ENCODE measurements around the gene MRPS18C. TPM values are rescaled to one million over a fixed set of nuclear protein-coding genes. Genes with fewer than 3 reads are reported as not detected.
A peak's percentile ranks its signal among the peaks of the same experiment; 100 is the strongest.

The MRPS18C gene
- 51.7 TPM for polyA plus RNA-seq (2012; ENCODE audit: low read depth, missing spikeins)

GRCh38 chr4:83455281-83456183 lies at the start of gene MRPS18C, which contains the start of gene HELQ:
MRPS18C (plus strand) TSS chr4:83456058; CDS start chr4:83456078, 20 bp downstream.
HELQ (minus strand) TSS chr4:83455823; CDS start chr4:83455693, 130 bp downstream.
- FAIRE-seq, result peak; percentile 100
- TF ChIP-seq POLR2A (IDR thresholded peaks at IDR 0.05; ENCODE audit: low read depth, low read length) (peak; percentile 98), POU2F2 (IDR thresholded peaks at IDR 0.05; ENCODE audit: low read depth, low read length) (peak; percentile 78), SPI1 (IDR thresholded peaks at IDR 0.05; ENCODE audit: low read depth, low read length) (peak; percentile 77), PAX5 (IDR thresholded peaks at IDR 0.05; ENCODE audit: insufficient read depth, low read length, severe bottlenecking) (no peak), TAF1 (IDR thresholded peaks at IDR 0.05; ENCODE audit: low read depth, low read length) (peak; percentile 95), POLR2AphosphoS5 (IDR thresholded peaks at IDR 0.05; ENCODE audit: low read depth, low read length) (peak; percentile 97)
- DNase-seq (ENCODE audit: insufficient read length, low spot score), result peak; percentile 65

GRCh38 chr4:83408908-83409307 lies 47.0 kb upstream of the MRPS18C start:
- no peak for TF ChIP-seq SPI1 (IDR thresholded peaks at IDR 0.05; ENCODE audit: low read depth, low read length)
- TF ChIP-seq POLR2AphosphoS5 (IDR thresholded peaks at IDR 0.05; ENCODE audit: low read depth, low read length), result no peak
- TF ChIP-seq POU2F2 (IDR thresholded peaks at IDR 0.05; ENCODE audit: low read depth, low read length), result no peak
- TF ChIP-seq TAF1 (IDR thresholded peaks at IDR 0.05; ENCODE audit: low read depth, low read length), result no peak
- TF ChIP-seq POLR2A (IDR thresholded peaks at IDR 0.05; ENCODE audit: low read depth, low read length), result no peak
- TF ChIP-seq PAX5 (IDR thresholded peaks at IDR 0.05; ENCODE audit: insufficient read depth, low read length, severe bottlenecking), result no peak
- no peak for FAIRE-seq
- DNase-seq (ENCODE audit: insufficient read length, low spot score), result no peak

GRCh38 chr4:83413676-83414075 lies 42.2 kb upstream of the MRPS18C start:
- FAIRE-seq (no peak), DNase-seq (ENCODE audit: insufficient read length, low spot score) (no peak)
- TF ChIP-seq SPI1 (IDR thresholded peaks at IDR 0.05; ENCODE audit: low read depth, low read length) (no peak), POU2F2 (IDR thresholded peaks at IDR 0.05; ENCODE audit: low read depth, low read length) (no peak), POLR2A (IDR thresholded peaks at IDR 0.05; ENCODE audit: low read depth, low read length) (no peak), PAX5 (IDR thresholded peaks at IDR 0.05; ENCODE audit: insufficient read depth, low read length, severe bottlenecking) (no peak), POLR2AphosphoS5 (IDR thresholded peaks at IDR 0.05; ENCODE audit: low read depth, low read length) (no peak)

- FAIRE-seq, result no peak
- TF ChIP-seq TAF1 (IDR thresholded peaks at IDR 0.05; ENCODE audit: low read depth, low read length), result no peak
- no peak for TF ChIP-seq SPI1 (IDR thresholded peaks at IDR 0.05; ENCODE audit: low read depth, low read length)
- no peak for TF ChIP-seq POU2F2 (IDR thresholded peaks at IDR 0.05; ENCODE audit: low read depth, low read length)
- TF ChIP-seq PAX5 (IDR thresholded peaks at IDR 0.05; ENCODE audit: insufficient read depth, low read length, severe bottlenecking), result no peak
- no peak for TF ChIP-seq POLR2AphosphoS5 (IDR thresholded peaks at IDR 0.05; ENCODE audit: low read depth, low read length)
- no peak for TF ChIP-seq POLR2A (IDR thresholded peaks at IDR 0.05; ENCODE audit: low read depth, low read length)
- DNase-seq (ENCODE audit: insufficient read length, low spot score), result no peak
Observed at GRCh38 chr4:83417566-83417965, 38.3 kb upstream of the MRPS18C start.

GRCh38 chr4:83418211-83418610 lies 37.6 kb upstream of the MRPS18C start:
- TF ChIP-seq SPI1 (IDR thresholded peaks at IDR 0.05; ENCODE audit: low read depth, low read length), result no peak
- TF ChIP-seq POLR2AphosphoS5 (IDR thresholded peaks at IDR 0.05; ENCODE audit: low read depth, low read length), result no peak
- no peak for TF ChIP-seq POU2F2 (IDR thresholded peaks at IDR 0.05; ENCODE audit: low read depth, low read length)
- TF ChIP-seq TAF1 (IDR thresholded peaks at IDR 0.05; ENCODE audit: low read depth, low read length), result no peak
- no peak for TF ChIP-seq PAX5 (IDR thresholded peaks at IDR 0.05; ENCODE audit: insufficient read depth, low read length, severe bottlenecking)
- FAIRE-seq (no peak), DNase-seq (ENCODE audit: insufficient read length, low spot score) (no peak)

- FAIRE-seq, result no peak
- TF ChIP-seq POU2F2 (IDR thresholded peaks at IDR 0.05; ENCODE audit: low read depth, low read length) (no peak), PAX5 (IDR thresholded peaks at IDR 0.05; ENCODE audit: insufficient read depth, low read length, severe bottlenecking) (no peak), TAF1 (IDR thresholded peaks at IDR 0.05; ENCODE audit: low read depth, low read length) (no peak), POLR2AphosphoS5 (IDR thresholded peaks at IDR 0.05; ENCODE audit: low read depth, low read length) (no peak), SPI1 (IDR thresholded peaks at IDR 0.05; ENCODE audit: low read depth, low read length) (no peak), POLR2A (IDR thresholded peaks at IDR 0.05; ENCODE audit: low read depth, low read length) (no peak)
- no peak for DNase-seq (ENCODE audit: insufficient read length, low spot score)
Observed at GRCh38 chr4:83431200-83431599, 24.7 kb upstream of the MRPS18C start.

GRCh38 chr4:83436680-83437079 lies 19.2 kb upstream of the MRPS18C start:
- FAIRE-seq (no peak), DNase-seq (ENCODE audit: insufficient read length, low spot score) (no peak)
- TF ChIP-seq TAF1 (IDR thresholded peaks at IDR 0.05; ENCODE audit: low read depth, low read length) (no peak), SPI1 (IDR thresholded peaks at IDR 0.05; ENCODE audit: low read depth, low read length) (no peak), POU2F2 (IDR thresholded peaks at IDR 0.05; ENCODE audit: low read depth, low read length) (no peak), POLR2AphosphoS5 (IDR thresholded peaks at IDR 0.05; ENCODE audit: low read depth, low read length) (no peak), POLR2A (IDR thresholded peaks at IDR 0.05; ENCODE audit: low read depth, low read length) (no peak), PAX5 (IDR thresholded peaks at IDR 0.05; ENCODE audit: insufficient read depth, low read length, severe bottlenecking) (no peak)

- FAIRE-seq (no peak), DNase-seq (ENCODE audit: insufficient read length, low spot score) (no peak)
- TF ChIP-seq TAF1 (IDR thresholded peaks at IDR 0.05; ENCODE audit: low read depth, low read length), result no peak
- TF ChIP-seq POU2F2 (IDR thresholded peaks at IDR 0.05; ENCODE audit: low read depth, low read length), result no peak
- TF ChIP-seq PAX5 (IDR thresholded peaks at IDR 0.05; ENCODE audit: insufficient read depth, low read length, severe bottlenecking), result no peak
- TF ChIP-seq POLR2A (IDR thresholded peaks at IDR 0.05; ENCODE audit: low read depth, low read length), result no peak
- TF ChIP-seq POLR2AphosphoS5 (IDR thresholded peaks at IDR 0.05; ENCODE audit: low read depth, low read length), result no peak
- no peak for TF ChIP-seq SPI1 (IDR thresholded peaks at IDR 0.05; ENCODE audit: low read depth, low read length)
Observed at GRCh38 chr4:83438719-83439118, 17.1 kb upstream of the MRPS18C start.

- no peak for TF ChIP-seq POLR2AphosphoS5 (IDR thresholded peaks at IDR 0.05; ENCODE audit: low read depth, low read length)
- TF ChIP-seq SPI1 (IDR thresholded peaks at IDR 0.05; ENCODE audit: low read depth, low read length), result peak; percentile 15; the same call in 1 of the 2 replicates
- no peak for DNase-seq (ENCODE audit: insufficient read length, low spot score)
- FAIRE-seq, result no peak
Observed at GRCh38 chr4:83440148-83440814, 15.6 kb upstream of the MRPS18C start.

Data from GM12891 (cell line).